SH-SY5Y (cell line): ENCODE results near the gene ACTR10.

Experiments
- GATA2 ChIP-seq: IDR thresholded peaks from 2 replicates; pipeline ENCODE4 v1.6.1; 2011; ENCODE audit warnings: mild to moderate bottlenecking, low read depth, low read length
- GATA3 ChIP-seq: IDR thresholded peaks from 2 replicates; pipeline ENCODE4 v1.6.1; 2011; ENCODE audit warnings: low read depth, mild to moderate bottlenecking, low read length, moderate library complexity

DNA sequence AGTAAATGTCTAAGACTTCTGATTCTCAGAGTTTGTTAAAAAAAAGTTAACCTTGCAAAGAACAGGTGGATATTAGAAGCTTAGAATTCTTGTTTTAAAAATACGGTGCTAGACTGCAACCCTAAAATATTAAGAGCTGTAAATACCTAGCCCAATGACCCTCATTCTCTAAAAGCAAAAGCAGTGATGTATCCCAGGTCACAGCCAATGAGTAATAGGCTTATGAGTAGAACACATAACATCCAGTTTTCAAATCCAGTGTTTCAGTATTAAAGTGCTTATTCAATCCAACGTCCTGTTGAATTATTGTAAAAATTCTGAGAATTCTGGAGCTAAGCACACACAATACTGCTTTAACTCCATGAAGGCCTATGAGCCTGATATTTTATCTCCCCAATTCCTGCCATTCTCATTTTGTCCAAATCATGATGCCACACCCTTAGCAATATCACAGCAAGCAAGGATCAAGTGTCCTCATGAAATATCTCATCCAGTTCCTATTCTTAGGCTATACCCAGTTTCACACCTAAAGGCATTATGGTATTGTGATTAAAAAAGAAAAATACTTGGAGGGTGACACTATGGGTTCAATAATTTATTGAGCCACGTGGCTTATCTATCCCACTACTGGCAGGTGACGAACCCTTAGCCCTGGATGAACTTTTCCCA lies 83.1 kb downstream of the ACTR10 start:
- TF ChIP-seq GATA2 (no peak), GATA3 (no peak)
